ENCODE data around the gene ZNF407. TPM values are rescaled to one million over a fixed set of nuclear protein-coding genes. Genes with fewer than 3 reads are reported as not detected.

The ZNF407 gene
- polyA plus RNA-seq, 1 experiment, result 5.8 TPM

DNA sequence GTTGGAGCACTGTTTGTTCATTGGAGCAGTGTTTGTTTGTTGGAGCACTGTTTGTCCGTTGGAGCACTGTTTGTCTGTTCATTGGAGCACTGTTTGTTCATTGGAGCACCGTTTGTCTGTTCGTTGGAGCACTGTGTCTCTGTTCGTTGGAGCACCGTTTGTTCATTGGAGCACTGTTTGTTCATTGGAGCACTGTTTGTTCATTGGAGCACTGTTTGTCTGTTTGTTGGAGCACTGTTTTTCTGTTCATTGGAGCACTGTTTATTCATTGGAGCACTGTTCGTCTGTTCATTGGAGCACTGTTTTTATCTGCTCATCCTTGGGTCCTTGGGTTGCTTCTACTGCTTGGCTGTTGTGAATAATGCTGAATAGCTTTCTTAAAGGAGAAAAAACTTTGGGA is 74.7 kb downstream of the ZNF407 start:
- Histone ChIP-seq H3K4me3 (ENCODE audit: low read depth, low read length) (no peak overlapping the region), H3K9me3 (ENCODE audit: control insufficient read depth, insufficient read depth, low read length) (peaks cover 7% of the 10 kb centered on the region), H3K27ac (ENCODE audit: low read depth, low read length) (no peak overlapping the region), H3K27me3 (ENCODE audit: control insufficient read depth, insufficient read depth, low read length) (no peaks in the 10 kb centered on the region)
- ChIA-PET POLR2A (no interaction called here), CTCF (no interaction called here)
- TF ChIP-seq CTCF (IDR thresholded peaks at IDR 0.05; ENCODE audit: low read depth, low read length), result no peak
- DNase-seq (ENCODE audit: low read depth, low spot score), result no peak

DNA sequence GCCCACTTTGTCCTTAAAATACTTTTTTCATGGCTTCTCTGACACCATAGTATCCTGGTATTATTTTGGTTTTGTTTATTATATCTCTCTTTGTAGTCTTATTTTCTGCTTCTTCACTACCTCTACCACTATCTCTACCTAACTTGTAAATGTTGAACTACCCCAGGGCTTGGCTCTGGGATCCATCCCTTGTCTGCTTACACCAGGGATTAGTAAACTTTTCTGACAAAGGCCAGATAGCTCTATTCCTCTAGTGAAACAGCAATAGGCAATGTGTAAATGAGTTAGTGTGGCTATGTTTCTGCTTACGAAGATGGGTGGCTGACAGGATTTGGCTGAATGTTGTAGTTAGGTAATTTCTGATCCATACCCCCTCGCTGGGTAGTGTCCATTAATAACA is 76.8 kb downstream of the ZNF407 start:
- ChIA-PET CTCF (no interaction called here), POLR2A (no interaction called here)
- DNase-seq (ENCODE audit: low read depth, low spot score), result no peak
- TF ChIP-seq CTCF (IDR thresholded peaks at IDR 0.05; ENCODE audit: low read depth, low read length), result no peak
- H3K27ac ChIP-seq (ENCODE audit: low read depth, low read length), result no peak overlapping the region
- no peaks in the 10 kb centered on the region for H3K27me3 ChIP-seq (ENCODE audit: control insufficient read depth, insufficient read depth, low read length)
- peaks cover 10% of the 10 kb centered on the region for H3K9me3 ChIP-seq (ENCODE audit: control insufficient read depth, insufficient read depth, low read length)
- no peak overlapping the region for H3K4me3 ChIP-seq (ENCODE audit: low read depth, low read length)

DNA sequence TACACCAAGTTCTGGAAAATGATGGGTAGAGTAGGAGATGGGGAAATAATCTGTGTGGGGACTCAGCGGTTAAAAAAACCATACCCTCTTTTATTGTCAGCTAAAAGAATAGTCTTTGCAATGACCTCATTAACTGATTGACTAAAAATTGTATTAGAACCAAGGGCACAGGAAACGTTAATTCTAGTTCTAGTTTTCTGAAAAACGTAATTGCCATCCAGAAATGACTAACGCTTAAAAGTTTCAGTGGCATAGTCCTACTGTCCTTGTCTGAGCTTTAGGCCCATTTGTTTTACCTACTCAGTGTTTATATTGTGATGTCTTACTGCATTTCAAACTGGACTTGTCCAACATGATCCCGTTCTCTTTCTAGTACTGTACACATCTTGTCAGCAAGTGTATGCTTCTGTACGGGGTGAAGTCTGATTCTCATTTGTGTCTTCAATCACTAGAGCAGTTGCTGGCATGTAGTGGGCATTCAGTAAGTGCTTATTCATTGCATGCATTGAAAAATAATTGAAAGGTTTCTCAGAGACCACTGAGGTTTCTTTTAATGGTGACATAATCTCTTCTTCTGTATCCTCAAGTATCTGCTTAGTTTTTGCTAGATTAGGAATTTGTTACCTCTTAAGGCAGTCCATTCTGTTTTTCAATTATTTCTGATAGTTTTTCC is 81.5 kb downstream of the ZNF407 start:
- ChIA-PET CTCF (no interaction called here), POLR2A (no interaction called here)
- Histone ChIP-seq H3K9me3 (ENCODE audit: control insufficient read depth, insufficient read depth, low read length) (peaks cover 10% of the 10 kb centered on the region), H3K4me3 (ENCODE audit: low read depth, low read length) (no peak overlapping the region), H3K27ac (ENCODE audit: low read depth, low read length) (no peak overlapping the region), H3K27me3 (ENCODE audit: control insufficient read depth, insufficient read depth, low read length) (no peaks in the 10 kb centered on the region)
- DNase-seq (ENCODE audit: low read depth, low spot score), result no peak
- TF ChIP-seq CTCF (IDR thresholded peaks at IDR 0.05; ENCODE audit: low read depth, low read length), result no peak

- ChIA-PET CTCF (no interaction called here), POLR2A (no interaction called here)
- H3K4me3 ChIP-seq (ENCODE audit: low read depth, low read length), result no peak overlapping the region
- H3K9me3 ChIP-seq (ENCODE audit: control insufficient read depth, insufficient read depth, low read length), result peaks cover 10% of the 10 kb centered on the region
- H3K27me3 ChIP-seq (ENCODE audit: control insufficient read depth, insufficient read depth, low read length), result no peaks in the 10 kb centered on the region
- DNase-seq (ENCODE audit: low read depth, low spot score), result no peak
- TF ChIP-seq CTCF (IDR thresholded peaks at IDR 0.05; ENCODE audit: low read depth, low read length), result no peak
- no peak overlapping the region for H3K27ac ChIP-seq (ENCODE audit: low read depth, low read length)
Observed at GRCh38 chr18:74679679-74680076, 82.0 kb downstream of the ZNF407 start.

- CTCF ChIA-PET, result interaction anchor here (1.1 kb wide), 1 partner anchor 30 kb away, joined by 3 read pairs; no protein-coding TSS in a partner anchor
- POLR2A ChIA-PET, result no interaction called here
- TF ChIP-seq CTCF (IDR thresholded peaks at IDR 0.05; ENCODE audit: low read depth, low read length), result no peak
Observed at GRCh38 chr18:74682141-74682990, 84.7 kb downstream of the ZNF407 start.

More at GRCh38 chr18:74682141-74682990, 84.7 kb downstream of the ZNF407 start:
- Histone ChIP-seq H3K9me3 (ENCODE audit: control insufficient read depth, insufficient read depth, low read length) (peaks cover 3% of the 10 kb centered on the region; the same call in 1 of the 2 replicates), H3K27ac (ENCODE audit: low read depth, low read length) (no peak overlapping the region), H3K27me3 (ENCODE audit: control insufficient read depth, insufficient read depth, low read length) (no peaks in the 10 kb centered on the region), H3K4me3 (ENCODE audit: low read depth, low read length) (no peak overlapping the region)
- DNase-seq (ENCODE audit: low read depth, low spot score), result no peak
